Neural crest cell (in vitro differentiated cells): ENCODE measurements around the gene ADNP2. TPM values are rescaled to one million over a fixed set of nuclear protein-coding genes. Genes with fewer than 3 reads are reported as not detected.

ENCODE experiments used
- DNase-seq: peaks from one replicate; pipeline ENCODE4 v3.0.0; 2021; ENCODE audit warnings: low read depth, mixed read lengths, low spot score
- H3K27ac Mint-ChIP-seq: one replicate; pipeline ENCODE4 v1.8.0; 2021; ENCODE audit warnings: mild to moderate bottlenecking, mixed read lengths; ENCODE audit not compliant: unreplicated experiment
- H3K27me3 Mint-ChIP-seq: 2 replicates; pipeline ENCODE4 v1.8.0; 2021; ENCODE audit warnings: low read depth, mild to moderate bottlenecking, mixed read lengths
- H3K36me3 Mint-ChIP-seq: 2 replicates; pipeline ENCODE4 v1.8.0; 2021; ENCODE audit warnings: low read depth, mild to moderate bottlenecking, mixed read lengths
- H3K4me1 Mint-ChIP-seq: 2 replicates; pipeline ENCODE4 v1.8.0; 2021; ENCODE audit warnings: mixed read lengths
- H3K4me3 Mint-ChIP-seq: one replicate; pipeline ENCODE4 v1.8.0; 2021; ENCODE audit warnings: mild to moderate bottlenecking, mixed read lengths
- H3K9me3 Mint-ChIP-seq: 2 replicates; pipeline ENCODE4 v1.8.0; 2021; ENCODE audit warnings: mixed read lengths
- total RNA-seq: library from RNA; stranded (reverse); gene quantifications from 2 replicates; pipeline ENCODE4 v1.2.1, GENCODE V29; 2021
- TF ChIP-seq, protein P1 (sequence below): fragments of 200-600 bp; sonication (generic); conservative IDR thresholded peaks from 2 replicates; pipeline ENCODE4 v1.5.0; 2021; ENCODE audit warnings: antibody characterized with exemption, mild to moderate bottlenecking

Gene ADNP2
- total RNA-seq, 1 donor from 2014 or later: 44.0 TPM

DNA sequence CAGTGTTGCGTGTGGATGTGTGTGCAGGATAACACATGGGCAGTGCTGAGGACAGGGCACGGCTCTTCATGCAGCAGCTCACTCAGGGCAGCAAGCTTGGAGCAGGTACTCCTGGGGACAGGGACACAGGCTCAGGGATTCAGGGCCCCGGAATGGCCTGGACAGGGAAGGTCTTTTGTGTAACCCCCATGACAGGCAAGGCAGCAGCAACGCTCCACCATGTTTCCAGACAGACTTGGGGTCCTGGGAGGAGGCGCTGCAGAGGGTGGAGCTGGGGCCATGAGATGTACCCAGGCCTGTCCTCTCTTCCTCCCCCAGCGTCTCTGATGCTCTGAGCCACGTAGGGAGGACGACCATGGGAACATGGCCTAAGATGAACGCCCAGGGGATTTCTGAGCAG, 58.3 kb downstream of the ADNP2 start:
- H3K27me3 Mint-ChIP-seq: no peaks in the 10 kb centered on the region
- H3K4me1 Mint-ChIP-seq: peaks cover 11% of the 10 kb centered on the region
- no peak overlapping the region for H3K27ac Mint-ChIP-seq
- no peak overlapping the region for H3K4me3 Mint-ChIP-seq
- TF ChIP-seq, protein P1, sequence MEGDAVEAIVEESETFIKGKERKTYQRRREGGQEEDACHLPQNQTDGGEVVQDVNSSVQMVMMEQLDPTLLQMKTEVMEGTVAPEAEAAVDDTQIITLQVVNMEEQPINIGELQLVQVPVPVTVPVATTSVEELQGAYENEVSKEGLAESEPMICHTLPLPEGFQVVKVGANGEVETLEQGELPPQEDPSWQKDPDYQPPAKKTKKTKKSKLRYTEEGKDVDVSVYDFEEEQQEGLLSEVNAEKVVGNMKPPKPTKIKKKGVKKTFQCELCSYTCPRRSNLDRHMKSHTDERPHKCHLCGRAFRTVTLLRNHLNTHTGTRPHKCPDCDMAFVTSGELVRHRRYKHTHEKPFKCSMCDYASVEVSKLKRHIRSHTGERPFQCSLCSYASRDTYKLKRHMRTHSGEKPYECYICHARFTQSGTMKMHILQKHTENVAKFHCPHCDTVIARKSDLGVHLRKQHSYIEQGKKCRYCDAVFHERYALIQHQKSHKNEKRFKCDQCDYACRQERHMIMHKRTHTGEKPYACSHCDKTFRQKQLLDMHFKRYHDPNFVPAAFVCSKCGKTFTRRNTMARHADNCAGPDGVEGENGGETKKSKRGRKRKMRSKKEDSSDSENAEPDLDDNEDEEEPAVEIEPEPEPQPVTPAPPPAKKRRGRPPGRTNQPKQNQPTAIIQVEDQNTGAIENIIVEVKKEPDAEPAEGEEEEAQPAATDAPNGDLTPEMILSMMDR: no peak
- H3K9me3 Mint-ChIP-seq: peaks cover 3% of the 10 kb centered on the region
- no peak for DNase-seq
- H3K36me3 Mint-ChIP-seq: peaks cover 29% of the 10 kb centered on the region

GRCh38 chr18:80167931-80168330, 58.9 kb downstream of the ADNP2 start:
- no peak overlapping the region for H3K4me3 Mint-ChIP-seq
- H3K27ac Mint-ChIP-seq: no peak overlapping the region
- H3K27me3 Mint-ChIP-seq: no peaks in the 10 kb centered on the region
- H3K9me3 Mint-ChIP-seq: peaks cover 3% of the 10 kb centered on the region
- TF ChIP-seq, protein P1: no peak
- DNase-seq: no peak
- peaks cover 14% of the 10 kb centered on the region for H3K4me1 Mint-ChIP-seq
- H3K36me3 Mint-ChIP-seq: peaks cover 25% of the 10 kb centered on the region

GRCh38 chr18:80168346-80168745, 59.3 kb downstream of the ADNP2 start:
- TF ChIP-seq, protein P1: no peak
- H3K4me1 Mint-ChIP-seq: peaks cover 18% of the 10 kb centered on the region
- DNase-seq: no peak
- no peak overlapping the region for H3K27ac Mint-ChIP-seq
- H3K36me3 Mint-ChIP-seq: peaks cover 23% of the 10 kb centered on the region
- no peaks in the 10 kb centered on the region for H3K27me3 Mint-ChIP-seq
- peaks cover 3% of the 10 kb centered on the region for H3K9me3 Mint-ChIP-seq
- H3K4me3 Mint-ChIP-seq: no peak overlapping the region

GRCh38 chr18:80168982-80169381, 59.9 kb downstream of the ADNP2 start:
- DNase-seq: no peak
- TF ChIP-seq, protein P1: no peak

DNA sequence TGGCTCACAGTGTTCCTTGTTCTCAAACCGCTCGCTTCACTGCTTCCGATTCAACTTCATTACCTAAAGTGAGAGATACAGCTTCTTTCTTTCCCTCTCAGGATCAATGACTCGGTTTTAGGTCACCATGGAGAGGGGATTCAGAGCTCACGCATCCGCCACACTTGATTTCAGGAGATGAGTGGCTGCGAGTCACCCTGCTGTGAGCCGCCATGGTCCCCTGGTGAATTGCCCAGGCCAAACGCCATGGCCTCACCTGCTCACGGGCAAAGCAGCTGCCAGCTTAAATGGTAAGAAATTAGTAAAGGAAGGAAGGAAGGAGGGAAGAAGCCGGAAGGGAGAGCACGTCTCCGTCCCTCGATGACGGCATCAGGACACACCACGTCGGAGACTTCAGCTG, 60.5 kb downstream of the ADNP2 start:
- DNase-seq: no peak
- H3K36me3 Mint-ChIP-seq: peaks cover 13% of the 10 kb centered on the region
- no peak overlapping the region for H3K4me3 Mint-ChIP-seq
- H3K27me3 Mint-ChIP-seq: no peaks in the 10 kb centered on the region
- TF ChIP-seq, protein P1: no peak
- H3K27ac Mint-ChIP-seq: no peak overlapping the region
- H3K9me3 Mint-ChIP-seq: peaks cover 3% of the 10 kb centered on the region
- H3K4me1 Mint-ChIP-seq: peaks cover 18% of the 10 kb centered on the region

More at GRCh38 chr18:80168982-80169381, 59.9 kb downstream of the ADNP2 start:
- no peak overlapping the region for H3K4me3 Mint-ChIP-seq
- H3K36me3 Mint-ChIP-seq: peaks cover 18% of the 10 kb centered on the region
- H3K27me3 Mint-ChIP-seq: no peaks in the 10 kb centered on the region
- H3K9me3 Mint-ChIP-seq: peaks cover 3% of the 10 kb centered on the region
- H3K4me1 Mint-ChIP-seq: peaks cover 18% of the 10 kb centered on the region
- no peak overlapping the region for H3K27ac Mint-ChIP-seq
